CD4-positive, alpha-beta T cell (primary cell): ENCODE results near the gene TTLL12. TPM values are rescaled to one million over a fixed set of nuclear protein-coding genes. Genes with fewer than 3 reads are reported as not detected.
A peak's percentile ranks its signal among the peaks of the same experiment; 100 is the strongest.

Experiments used
- ATAC-seq: fragments of 200-7000 bp; cut with Tn5 transposase; one replicate; pipeline ENCODE4 v1.10.0; 2022; ENCODE audit warnings: mild to moderate bottlenecking; ENCODE audit not compliant: poor library complexity
- CTCF ChIA-PET: fragments of 350-600 bp; sonication (Branson Sonifier 250); formaldehyde crosslinking; loops from one replicate; lab custom pipeline; 2021; ENCODE audit warnings: antibody characterized with exemption, inconsistent platforms; lab: Charles Lee
- POLR2A ChIA-PET: fragments of 350-600 bp; sonication (Branson Sonifier 250); formaldehyde crosslinking; loops from one replicate; lab custom pipeline; 2021; ENCODE audit warnings: antibody characterized with exemption, inconsistent platforms; lab: Charles Lee
- DNase-seq, 14 experiments: peaks; one replicate each; pipeline ENCODE4 v3.0.0-alpha.2; 2013 to 2020; ENCODE audit warnings: mixed read lengths in 2 of 14
- H3K27ac ChIP-seq, 2 donors: one replicate each; pipeline versions ENCODE4 v1.5.1 to v1.7.0; 2013; ENCODE audit warnings: low read length in 2 of 2, low read depth in 1 of 2, mild to moderate bottlenecking in 1 of 2
- H3K27me3 ChIP-seq, 2 experiments: 1 replicate in 1 of 2; 2 replicates in 1 of 2; pipeline versions ENCODE4 v1.6.1 to v1.7.0; 2013; ENCODE audit warnings: low read length in 2 of 2, control low read depth in 1 of 2, mild to moderate bottlenecking in 1 of 2, moderate library complexity in 1 of 2; ENCODE audit not compliant: insufficient read depth in 2 of 2, control insufficient read depth in 1 of 2
- H3K36me3 ChIP-seq: one replicate; pipeline ENCODE4 v1.6.1; 2013; ENCODE audit warnings: low read length, control low read depth; ENCODE audit not compliant: insufficient read depth
- H3K4me1 ChIP-seq: one replicate; pipeline ENCODE4 v1.6.1; 2013; ENCODE audit warnings: low read length, control low read depth; ENCODE audit not compliant: insufficient read depth
- H3K4me3 ChIP-seq: one replicate; pipeline ENCODE4 v1.5.1; 2013; ENCODE audit warnings: mild to moderate bottlenecking, low read length, moderate library complexity
- H3K9me3 ChIP-seq, 2 experiments: 1 replicate in 1 of 2; 2 replicates in 1 of 2; pipeline versions ENCODE4 v1.6.1 to v1.7.0; 2013; ENCODE audit warnings: low read length in 2 of 2, mild to moderate bottlenecking in 2 of 2, control low read depth in 1 of 2, moderate library complexity in 1 of 2; ENCODE audit not compliant: control insufficient read depth in 1 of 2, insufficient read depth in 1 of 2
- H3K27ac Mint-ChIP-seq: one replicate; pipeline ENCODE4 v1.8.0; 2020; ENCODE audit warnings: mixed read lengths
- H3K27me3 Mint-ChIP-seq: one replicate; pipeline ENCODE4 v1.8.0; 2021; ENCODE audit warnings: mixed read lengths
- H3K36me3 Mint-ChIP-seq: one replicate; pipeline ENCODE4 v1.8.0; 2021; ENCODE audit warnings: low read depth, mixed read lengths
- H3K4me1 Mint-ChIP-seq: one replicate; pipeline ENCODE4 v1.8.0; 2021; ENCODE audit warnings: low read depth, mixed read lengths
- H3K4me3 Mint-ChIP-seq: one replicate; pipeline ENCODE4 v1.8.0; 2020; ENCODE audit warnings: mild to moderate bottlenecking, mixed read lengths
- H3K9me3 Mint-ChIP-seq: one replicate; pipeline ENCODE4 v1.8.0; 2020; ENCODE audit warnings: mixed read lengths
- intact Hi-C, 2 experiments: fragments of 100-400 bp; cut with DNase I in 1 of 2; cut with micrococcal nuclease in 1 of 2; formaldehyde crosslinking; loops; one replicate each; pipeline versions ENCODE4 v1.15.1 to v1.9.0; 2023 to 2025; cut with DNase I, micrococcal nuclease
- total RNA-seq, 174 experiments: library from RNA in 2 of 174; stranded (reverse) in 2 of 174; gene quantifications; one replicate each; pipeline ENCODE4 v1.2.3 and lab custom pipeline; 2021 to 2026
- TF ChIP-seq, protein P1 (sequence below): fragments of 200-600 bp; IDR thresholded peaks from one replicate; pipeline ENCODE4 v1.8.0; 2022; ENCODE audit warnings: antibody characterized with exemption, mild to moderate bottlenecking

TTLL12 gene
- total RNA-seq, 2 experiments from 2014 or later: 5.0 to 6.6 TPM

GRCh38 chr22:43177479-43177878 lies 9.5 kb downstream of the TTLL12 start:
- Mint-ChIP-seq H3K27me3 (no peaks in the 10 kb centered on the region), H3K4me1 (no peaks in the 10 kb centered on the region), H3K9me3 (no peaks in the 10 kb centered on the region), H3K27ac (no peak overlapping the region), H3K36me3 (peaks cover 22% of the 10 kb centered on the region), H3K4me3 (no peak overlapping the region)
- DNase-seq (no peak), ATAC-seq (no peak)
- peaks cover 5% of the 10 kb centered on the region for H3K4me1 ChIP-seq
- H3K9me3 ChIP-seq: no peaks in the 10 kb centered on the region
- H3K27me3 ChIP-seq: no peaks in the 10 kb centered on the region
- no peak overlapping the region for H3K27ac ChIP-seq
- CTCF ChIA-PET: no interaction called here
- TF ChIP-seq, protein P1, sequence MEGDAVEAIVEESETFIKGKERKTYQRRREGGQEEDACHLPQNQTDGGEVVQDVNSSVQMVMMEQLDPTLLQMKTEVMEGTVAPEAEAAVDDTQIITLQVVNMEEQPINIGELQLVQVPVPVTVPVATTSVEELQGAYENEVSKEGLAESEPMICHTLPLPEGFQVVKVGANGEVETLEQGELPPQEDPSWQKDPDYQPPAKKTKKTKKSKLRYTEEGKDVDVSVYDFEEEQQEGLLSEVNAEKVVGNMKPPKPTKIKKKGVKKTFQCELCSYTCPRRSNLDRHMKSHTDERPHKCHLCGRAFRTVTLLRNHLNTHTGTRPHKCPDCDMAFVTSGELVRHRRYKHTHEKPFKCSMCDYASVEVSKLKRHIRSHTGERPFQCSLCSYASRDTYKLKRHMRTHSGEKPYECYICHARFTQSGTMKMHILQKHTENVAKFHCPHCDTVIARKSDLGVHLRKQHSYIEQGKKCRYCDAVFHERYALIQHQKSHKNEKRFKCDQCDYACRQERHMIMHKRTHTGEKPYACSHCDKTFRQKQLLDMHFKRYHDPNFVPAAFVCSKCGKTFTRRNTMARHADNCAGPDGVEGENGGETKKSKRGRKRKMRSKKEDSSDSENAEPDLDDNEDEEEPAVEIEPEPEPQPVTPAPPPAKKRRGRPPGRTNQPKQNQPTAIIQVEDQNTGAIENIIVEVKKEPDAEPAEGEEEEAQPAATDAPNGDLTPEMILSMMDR: no peak
- POLR2A ChIA-PET: no interaction called here
- intact Hi-C loops: no loop called here
- peaks cover 44% of the 10 kb centered on the region for H3K36me3 ChIP-seq
- H3K4me3 ChIP-seq: no peak overlapping the region

GRCh38 chr22:43176090-43176489 lies 10.8 kb downstream of the TTLL12 start:
- Histone ChIP-seq H3K9me3 (no peaks in the 10 kb centered on the region), H3K27ac (no peak overlapping the region), H3K27me3 (no peaks in the 10 kb centered on the region), H3K4me1 (peaks cover 3% of the 10 kb centered on the region), H3K4me3 (no peak overlapping the region), H3K36me3 (peaks cover 58% of the 10 kb centered on the region)
- ATAC-seq: no peak
- intact Hi-C loops: no loop called here
- H3K27me3 Mint-ChIP-seq: no peaks in the 10 kb centered on the region
- peaks cover 22% of the 10 kb centered on the region for H3K36me3 Mint-ChIP-seq
- peak in 1 of 14 experiments; percentile 13 for DNase-seq
- CTCF ChIA-PET: no interaction called here
- H3K27ac Mint-ChIP-seq: no peak overlapping the region
- no peak overlapping the region for H3K4me3 Mint-ChIP-seq
- POLR2A ChIA-PET: no interaction called here
- H3K4me1 Mint-ChIP-seq: no peaks in the 10 kb centered on the region
- TF ChIP-seq, protein P1: no peak
- no peaks in the 10 kb centered on the region for H3K9me3 Mint-ChIP-seq

DNA sequence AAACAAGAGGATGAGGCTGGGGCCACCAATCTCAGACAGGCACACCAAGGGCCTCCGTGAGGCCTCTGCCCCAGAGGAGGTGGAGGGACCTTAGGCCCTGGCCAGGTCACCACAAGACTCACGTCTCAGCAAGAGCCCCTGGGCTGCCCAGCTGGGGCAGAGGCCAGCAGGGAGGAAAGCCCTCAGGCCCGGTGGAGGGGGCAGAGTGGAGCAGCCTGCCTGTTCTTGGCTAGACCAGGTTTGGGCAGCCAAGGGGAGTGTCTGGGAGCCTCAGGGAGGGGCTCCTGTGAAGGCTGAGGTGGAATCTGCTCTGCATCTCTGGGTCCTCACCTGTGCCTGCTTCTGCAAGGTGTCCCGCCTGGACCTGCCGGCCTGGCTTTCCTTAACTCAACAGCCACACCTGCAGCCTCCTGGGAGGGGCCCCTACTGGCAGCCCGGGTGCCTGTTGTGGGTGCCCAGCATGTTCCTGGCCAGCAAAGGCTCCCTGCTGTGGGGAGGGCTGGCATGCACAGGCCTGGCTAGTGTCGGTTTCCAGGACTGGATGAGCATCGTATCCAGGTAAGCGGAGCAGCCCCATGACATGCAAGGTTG lies 11.9 kb downstream of the TTLL12 start:
- DNase-seq: no peak
- H3K27me3 ChIP-seq: no peaks in the 10 kb centered on the region
- H3K9me3 ChIP-seq: no peaks in the 10 kb centered on the region
- ATAC-seq: no peak
- POLR2A ChIA-PET: no interaction called here
- intact Hi-C loops: no loop called here
- Mint-ChIP-seq H3K27me3 (no peaks in the 10 kb centered on the region), H3K9me3 (no peaks in the 10 kb centered on the region), H3K36me3 (peaks cover 27% of the 10 kb centered on the region), H3K4me1 (no peaks in the 10 kb centered on the region), H3K4me3 (no peak overlapping the region), H3K27ac (no peak overlapping the region)
- CTCF ChIA-PET: interaction anchor here (0.7 kb wide), 1 partner anchor 12 kb away, joined by 3 read pairs; the partner anchor contains the start of gene TTLL12
- TF ChIP-seq, protein P1: no peak
- peaks cover 3% of the 10 kb centered on the region for H3K4me1 ChIP-seq
- no peak overlapping the region for H3K4me3 ChIP-seq
- H3K36me3 ChIP-seq: peaks cover 63% of the 10 kb centered on the region
- no peak overlapping the region for H3K27ac ChIP-seq
